ENCODE measurements around the gene TFF3. TPM values are rescaled to one million over a fixed set of nuclear protein-coding genes. Genes with fewer than 3 reads are reported as not detected.

TFF3 gene
- total RNA-seq, 1 donor: not detected

GRCh38 chr21:42346866-42347600, 31.8 kb upstream of the TFF3 start:
- Histone ChIP-seq H3K27me3 (ENCODE audit: insufficient read depth, low read length) (no peaks in the 10 kb centered on the region), H3K36me3 (ENCODE audit: insufficient read depth, low read length) (no peaks in the 10 kb centered on the region), H3K27ac (ENCODE audit: low read depth, low read length) (no peak overlapping the region), H3K79me2 (ENCODE audit: insufficient read depth, low read length) (no peaks in the 10 kb centered on the region), H3K4me2 (ENCODE audit: insufficient read depth, low read length) (no peak overlapping the region), H2AFZ (ENCODE audit: low read length) (no peak overlapping the region), H3K4me1 (ENCODE audit: insufficient read depth, low read length) (no peaks in the 10 kb centered on the region), H4K20me1 (ENCODE audit: insufficient read depth, low read length) (no peaks in the 10 kb centered on the region), H3K4me3 (ENCODE audit: insufficient read depth, low read length) (no peak overlapping the region), H3K9me3 (ENCODE audit: low read depth, low read length) (no peaks in the 10 kb centered on the region)
- TF ChIP-seq CTCF (IDR thresholded peaks at IDR 0.05; ENCODE audit: extremely low read depth, low read depth, low read length): no peak
- DNase-seq (ENCODE audit: insufficient read length, low spot score, missing footprints): no peak

- H3K27ac ChIP-seq (ENCODE audit: low read depth, low read length): no peak overlapping the region
- no peak overlapping the region for H3K4me3 ChIP-seq (ENCODE audit: insufficient read depth, low read length)
- no peaks in the 10 kb centered on the region for H3K79me2 ChIP-seq (ENCODE audit: insufficient read depth, low read length)
- no peaks in the 10 kb centered on the region for H3K4me1 ChIP-seq (ENCODE audit: insufficient read depth, low read length)
- H4K20me1 ChIP-seq (ENCODE audit: insufficient read depth, low read length): no peaks in the 10 kb centered on the region
- no peak overlapping the region for H3K4me2 ChIP-seq (ENCODE audit: insufficient read depth, low read length)
- H2AFZ ChIP-seq (ENCODE audit: low read length): no peak overlapping the region
- no peaks in the 10 kb centered on the region for H3K36me3 ChIP-seq (ENCODE audit: insufficient read depth, low read length)
- TF ChIP-seq CTCF (IDR thresholded peaks at IDR 0.05; ENCODE audit: extremely low read depth, low read depth, low read length): no peak
- H3K9me3 ChIP-seq (ENCODE audit: low read depth, low read length): no peaks in the 10 kb centered on the region
- H3K27me3 ChIP-seq (ENCODE audit: insufficient read depth, low read length): no peaks in the 10 kb centered on the region
- DNase-seq (ENCODE audit: insufficient read length, low spot score, missing footprints): no peak
Observed at GRCh38 chr21:42346441-42346840, 31.2 kb upstream of the TFF3 start.

- no peak for DNase-seq (ENCODE audit: insufficient read length, low spot score, missing footprints)
- no peak for TF ChIP-seq CTCF (IDR thresholded peaks at IDR 0.05; ENCODE audit: extremely low read depth, low read depth, low read length)
- Histone ChIP-seq H3K79me2 (ENCODE audit: insufficient read depth, low read length) (no peaks in the 10 kb centered on the region), H3K4me2 (ENCODE audit: insufficient read depth, low read length) (no peak overlapping the region), H3K27ac (ENCODE audit: low read depth, low read length) (no peak overlapping the region), H3K27me3 (ENCODE audit: insufficient read depth, low read length) (no peaks in the 10 kb centered on the region), H4K20me1 (ENCODE audit: insufficient read depth, low read length) (no peaks in the 10 kb centered on the region), H2AFZ (ENCODE audit: low read length) (no peak overlapping the region), H3K36me3 (ENCODE audit: insufficient read depth, low read length) (no peaks in the 10 kb centered on the region), H3K9me3 (ENCODE audit: low read depth, low read length) (no peaks in the 10 kb centered on the region), H3K4me3 (ENCODE audit: insufficient read depth, low read length) (no peak overlapping the region), H3K4me1 (ENCODE audit: insufficient read depth, low read length) (no peaks in the 10 kb centered on the region)
Observed at GRCh38 chr21:42344631-42345030, 29.4 kb upstream of the TFF3 start.

GRCh38 chr21:42343963-42344510, 28.8 kb upstream of the TFF3 start:
- Histone ChIP-seq H3K27me3 (ENCODE audit: insufficient read depth, low read length) (no peaks in the 10 kb centered on the region), H3K4me2 (ENCODE audit: insufficient read depth, low read length) (no peak overlapping the region), H3K4me3 (ENCODE audit: insufficient read depth, low read length) (no peak overlapping the region), H3K36me3 (ENCODE audit: insufficient read depth, low read length) (no peaks in the 10 kb centered on the region), H3K9me3 (ENCODE audit: low read depth, low read length) (no peaks in the 10 kb centered on the region), H3K79me2 (ENCODE audit: insufficient read depth, low read length) (no peaks in the 10 kb centered on the region), H2AFZ (ENCODE audit: low read length) (no peak overlapping the region), H3K27ac (ENCODE audit: low read depth, low read length) (no peak overlapping the region), H3K4me1 (ENCODE audit: insufficient read depth, low read length) (no peaks in the 10 kb centered on the region), H4K20me1 (ENCODE audit: insufficient read depth, low read length) (no peaks in the 10 kb centered on the region)
- no peak for DNase-seq (ENCODE audit: insufficient read length, low spot score, missing footprints)
- TF ChIP-seq CTCF (IDR thresholded peaks at IDR 0.05; ENCODE audit: extremely low read depth, low read depth, low read length): no peak
